K562 (cell line): ENCODE data around the gene ATF1. TPM values are rescaled to one million over a fixed set of nuclear protein-coding genes. Genes with fewer than 3 reads are reported as not detected.
A peak's percentile ranks its signal among the peaks of the same experiment; 100 is the strongest.

ENCODE experiments used
- DDX20 ChIP-seq: fragments of 450-650 bp; IDR thresholded peaks from 2 replicates; pipeline ENCODE4 v1.6.1; 2016; ENCODE audit warnings: missing genetic modification characterization, low read depth, mild to moderate bottlenecking, missing compliant biosample characterization, moderate library complexity
- ELK3 ChIP-seq: fragments of 450-650 bp; formaldehyde crosslinking; IDR thresholded peaks from 2 replicates; pipeline ENCODE4 v1.4.0; 2020; ENCODE audit warnings: mild to moderate bottlenecking
- HDAC2 ChIP-seq: fragments of 450-650 bp; IDR thresholded peaks from 2 replicates; pipeline ENCODE4 v1.6.1; 2016; ENCODE audit warnings: mild to moderate bottlenecking
- HEY1 ChIP-seq: fragments of 250-450 bp; sonication (Bioruptor Pico); IDR thresholded peaks from 2 replicates; pipeline ENCODE4 v1.5.0; 2020; ENCODE audit warnings: mild to moderate bottlenecking, moderate library complexity, borderline replicate concordance
- HNRNPL ChIP-seq: fragments of 200-400 bp; formaldehyde crosslinking; IDR thresholded peaks from 2 replicates; pipeline ENCODE4 v1.6.1; 2017; ENCODE audit warnings: low read depth, mild to moderate bottlenecking, low read length
- KDM5B ChIP-seq: fragments of 200-600 bp; sonication (generic); IDR thresholded peaks from 2 replicates; pipeline ENCODE4 v1.6.1; 2012; ENCODE audit warnings: low read depth, mild to moderate bottlenecking, moderate library complexity, low read length, control low read depth, inconsistent platforms; ENCODE audit not compliant: insufficient replicate concordance
- PRMT5 ChIP-seq: sonication (generic); formaldehyde crosslinking; IDR thresholded peaks from 2 replicates; pipeline ENCODE4 v1.5.0; 2020; ENCODE audit warnings: missing genetic modification reagents
- TAF9B ChIP-seq: fragments of 450-650 bp; IDR thresholded peaks from 2 replicates; pipeline ENCODE4 v1.6.1; 2018; ENCODE audit warnings: mild to moderate bottlenecking; ENCODE audit not compliant: partially characterized antibody
- ZFP36 ChIP-seq: fragments of 150-350 bp; IDR thresholded peaks from 2 replicates; pipeline ENCODE4 v1.6.1; 2018; ENCODE audit warnings: low read length, low read depth; ENCODE audit not compliant: partially characterized antibody
- ZNF143 ChIP-seq: sonication (generic); formaldehyde crosslinking; IDR thresholded peaks from 2 replicates; pipeline ENCODE4 v1.9.0; 2022; ENCODE audit warnings: mild to moderate bottlenecking, missing genetic modification reagents
- ZNF79 ChIP-seq: fragments of 250-450 bp; sonication (Bioruptor Pico); IDR thresholded peaks from 2 replicates; pipeline ENCODE4 v1.4.0; 2020; ENCODE audit warnings: low read depth, mild to moderate bottlenecking, moderate library complexity
- ZNF830 ChIP-seq: fragments of 250-450 bp; sonication (Bioruptor Pico); IDR thresholded peaks from 2 replicates; pipeline ENCODE4 v1.5.0; 2021; ENCODE audit warnings: mild to moderate bottlenecking
- polyA plus RNA-seq, 8 experiments: library from polyadenylated mRNA; depleted of rRNA in 4 of 8; stranded (reverse) in 5 of 8; unstranded in 3 of 8; fragments of >200 nt; fragmentation: Nextera tagmentation in 2 of 8; fragmentation: Illumina TruSeq in 1 of 8; extraction: Ambion mirVana in 2 of 8; extraction: Trizol in 1 of 8; gene quantifications; 2 replicates each; pipeline versions ENCODE4 v1.2.1 to v1.2.3, GENCODE V29; 2011 to 2014; ENCODE audit warnings: inconsistent platforms in 1 of 8, missing spikeins in 1 of 8
- total RNA-seq, 7 experiments: library from RNA; depleted of rRNA in 6 of 7; stranded (reverse); fragments of >200 nt in 6 of 7; fragmentation: Illumina TruSeq in 2 of 7; extraction: Trizol in 2 of 7; gene quantifications; 2 replicates each; pipeline versions ENCODE4 v1.2.1 to v1.2.3, GENCODE V29; 2011 to 2021; ENCODE audit warnings: low replicate concordance in 1 of 7
- TF ChIP-seq, protein P1 (sequence below): sonication (generic); formaldehyde crosslinking; IDR thresholded peaks from 2 replicates; pipeline ENCODE4 v1.8.1; 2022; ENCODE audit warnings: missing genetic modification reagents
- TF ChIP-seq, protein P2 (sequence below): IDR thresholded peaks from 3 replicates; pipeline ENCODE4 v1.6.1; 2011; ENCODE audit warnings: borderline replicate concordance, mild to moderate bottlenecking, moderate library complexity; ENCODE audit not compliant: insufficient read length; ENCODE audit errors: extremely low read depth
- TF ChIP-seq, protein P3 (sequence below): fragments of 450-650 bp; formaldehyde crosslinking; conservative IDR thresholded peaks from 2 replicates; pipeline ENCODE4 v1.4.0; 2022; ENCODE audit warnings: mild to moderate bottlenecking, missing genetic modification characterization

ATF1 gene
- total and polyA plus RNA-seq, 9 of the 15 experiments (the other 6 are each of a cell fraction or from before 2014, with no cell fraction given), result 19.8 to 83.5 (median 51.4) TPM

- TF ChIP-seq, protein P1, sequence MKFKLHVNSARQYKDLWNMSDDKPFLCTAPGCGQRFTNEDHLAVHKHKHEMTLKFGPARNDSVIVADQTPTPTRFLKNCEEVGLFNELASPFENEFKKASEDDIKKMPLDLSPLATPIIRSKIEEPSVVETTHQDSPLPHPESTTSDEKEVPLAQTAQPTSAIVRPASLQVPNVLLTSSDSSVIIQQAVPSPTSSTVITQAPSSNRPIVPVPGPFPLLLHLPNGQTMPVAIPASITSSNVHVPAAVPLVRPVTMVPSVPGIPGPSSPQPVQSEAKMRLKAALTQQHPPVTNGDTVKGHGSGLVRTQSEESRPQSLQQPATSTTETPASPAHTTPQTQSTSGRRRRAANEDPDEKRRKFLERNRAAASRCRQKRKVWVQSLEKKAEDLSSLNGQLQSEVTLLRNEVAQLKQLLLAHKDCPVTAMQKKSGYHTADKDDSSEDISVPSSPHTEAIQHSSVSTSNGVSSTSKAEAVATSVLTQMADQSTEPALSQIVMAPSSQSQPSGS (CRISPR knock-in tag), result no peak
- TF ChIP-seq ZNF830 (CRISPR knock-in tag) (no peak), ZNF143 (CRISPR knock-in tag) (no peak), ELK3 (CRISPR knock-in tag) (no peak), PRMT5 (no peak), KDM5B (no peak), DDX20 (tag) (no peak), TAF9B (peak; percentile 29), ZFP36 (no peak), ZNF79 (CRISPR knock-in tag) (no peak), HEY1 (CRISPR knock-in tag) (no peak), HNRNPL (no peak), HDAC2 (no peak)
- TF ChIP-seq, protein P2, sequence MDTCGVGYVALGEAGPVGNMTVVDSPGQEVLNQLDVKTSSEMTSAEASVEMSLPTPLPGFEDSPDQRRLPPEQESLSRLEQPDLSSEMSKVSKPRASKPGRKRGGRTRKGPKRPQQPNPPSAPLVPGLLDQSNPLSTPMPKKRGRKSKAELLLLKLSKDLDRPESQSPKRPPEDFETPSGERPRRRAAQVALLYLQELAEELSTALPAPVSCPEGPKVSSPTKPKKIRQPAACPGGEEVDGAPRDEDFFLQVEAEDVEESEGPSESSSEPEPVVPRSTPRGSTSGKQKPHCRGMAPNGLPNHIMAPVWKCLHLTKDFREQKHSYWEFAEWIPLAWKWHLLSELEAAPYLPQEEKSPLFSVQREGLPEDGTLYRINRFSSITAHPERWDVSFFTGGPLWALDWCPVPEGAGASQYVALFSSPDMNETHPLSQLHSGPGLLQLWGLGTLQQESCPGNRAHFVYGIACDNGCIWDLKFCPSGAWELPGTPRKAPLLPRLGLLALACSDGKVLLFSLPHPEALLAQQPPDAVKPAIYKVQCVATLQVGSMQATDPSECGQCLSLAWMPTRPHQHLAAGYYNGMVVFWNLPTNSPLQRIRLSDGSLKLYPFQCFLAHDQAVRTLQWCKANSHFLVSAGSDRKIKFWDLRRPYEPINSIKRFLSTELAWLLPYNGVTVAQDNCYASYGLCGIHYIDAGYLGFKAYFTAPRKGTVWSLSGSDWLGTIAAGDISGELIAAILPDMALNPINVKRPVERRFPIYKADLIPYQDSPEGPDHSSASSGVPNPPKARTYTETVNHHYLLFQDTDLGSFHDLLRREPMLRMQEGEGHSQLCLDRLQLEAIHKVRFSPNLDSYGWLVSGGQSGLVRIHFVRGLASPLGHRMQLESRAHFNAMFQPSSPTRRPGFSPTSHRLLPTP, result no peak
- TF ChIP-seq, protein P3, sequence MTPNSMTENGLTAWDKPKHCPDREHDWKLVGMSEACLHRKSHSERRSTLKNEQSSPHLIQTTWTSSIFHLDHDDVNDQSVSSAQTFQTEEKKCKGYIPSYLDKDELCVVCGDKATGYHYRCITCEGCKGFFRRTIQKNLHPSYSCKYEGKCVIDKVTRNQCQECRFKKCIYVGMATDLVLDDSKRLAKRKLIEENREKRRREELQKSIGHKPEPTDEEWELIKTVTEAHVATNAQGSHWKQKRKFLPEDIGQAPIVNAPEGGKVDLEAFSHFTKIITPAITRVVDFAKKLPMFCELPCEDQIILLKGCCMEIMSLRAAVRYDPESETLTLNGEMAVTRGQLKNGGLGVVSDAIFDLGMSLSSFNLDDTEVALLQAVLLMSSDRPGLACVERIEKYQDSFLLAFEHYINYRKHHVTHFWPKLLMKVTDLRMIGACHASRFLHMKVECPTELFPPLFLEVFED (CRISPR knock-in tag), result no peak
These were observed 1.4 kb downstream of the ATF1 start (continued) for GRCh38 chr12:50765095-50765911.
